Endothelial cell (in vitro differentiated cells): ENCODE results near the gene UTP20. TPM values are rescaled to one million over a fixed set of nuclear protein-coding genes. Genes with fewer than 3 reads are reported as not detected.

Experiments used
- DNase-seq: peaks from one replicate; pipeline ENCODE4 v3.0.0; 2021; ENCODE audit warnings: low spot score
- H3K27ac Mint-ChIP-seq: one replicate; pipeline ENCODE4 v1.8.0; 2021; ENCODE audit warnings: mixed read lengths, inconsistent platforms; ENCODE audit not compliant: unreplicated experiment
- H3K27me3 Mint-ChIP-seq: one replicate; pipeline ENCODE4 v1.8.0; 2021; ENCODE audit warnings: mild to moderate bottlenecking, moderate library complexity, mixed read lengths, inconsistent platforms; ENCODE audit not compliant: unreplicated experiment
- H3K36me3 Mint-ChIP-seq: one replicate; pipeline ENCODE4 v1.8.0; 2021; ENCODE audit warnings: mild to moderate bottlenecking, low read depth, mixed read lengths, inconsistent platforms; ENCODE audit not compliant: unreplicated experiment
- H3K4me1 Mint-ChIP-seq: one replicate; pipeline ENCODE4 v1.8.0; 2021; ENCODE audit warnings: mild to moderate bottlenecking, mixed read lengths, inconsistent platforms; ENCODE audit not compliant: unreplicated experiment
- H3K4me3 Mint-ChIP-seq: one replicate; pipeline ENCODE4 v1.8.0; 2021; ENCODE audit warnings: mild to moderate bottlenecking, mixed read lengths, inconsistent platforms; ENCODE audit not compliant: unreplicated experiment
- H3K9me3 Mint-ChIP-seq: one replicate; pipeline ENCODE4 v1.8.0; 2021; ENCODE audit warnings: mixed read lengths, inconsistent platforms; ENCODE audit not compliant: unreplicated experiment
- CTCF ChIP-seq: fragments of 200-600 bp; sonication (generic); IDR thresholded peaks from one replicate; pipeline ENCODE4 v1.5.0; 2021; ENCODE audit warnings: antibody characterized with exemption; ENCODE audit not compliant: unreplicated experiment
- total RNA-seq: library from RNA; stranded (reverse); fragmentation: NEBNext Ultra II Directional; extraction: Animal tissue kit (Norgen Biotek cat#: 25700); gene quantifications from one replicate; pipeline ENCODE4 v1.2.1, GENCODE V29; 2021; ENCODE audit not compliant: unreplicated experiment

Gene UTP20
- total RNA-seq, 1 donor from 2014 or later, result 12.3 TPM

DNA sequence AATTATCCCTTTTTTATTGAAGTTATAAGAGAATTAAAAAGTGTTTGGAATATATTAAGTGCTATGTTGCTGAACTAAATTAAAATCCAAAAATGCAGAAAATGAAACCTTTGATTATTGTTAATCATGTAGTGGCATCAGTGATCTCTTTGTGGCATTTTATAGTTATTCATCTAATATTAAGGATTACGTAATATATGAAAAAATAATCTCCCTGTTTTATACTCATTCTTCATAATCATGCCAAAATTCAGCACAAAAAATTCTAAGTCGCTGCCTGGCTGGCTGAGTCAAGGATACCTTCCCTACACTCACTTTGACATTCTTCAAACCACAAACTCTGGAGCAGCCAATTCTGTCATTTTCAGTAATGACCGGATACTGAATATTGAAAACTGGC, 64.0 kb downstream of the UTP20 start:
- Mint-ChIP-seq H3K4me1 (no peaks in the 10 kb centered on the region), H3K27ac (no peak overlapping the region), H3K36me3 (peaks cover 6% of the 10 kb centered on the region), H3K9me3 (no peaks in the 10 kb centered on the region), H3K27me3 (no peaks in the 10 kb centered on the region), H3K4me3 (no peak overlapping the region)
- no peak for DNase-seq
- TF ChIP-seq CTCF, result no peak

DNA sequence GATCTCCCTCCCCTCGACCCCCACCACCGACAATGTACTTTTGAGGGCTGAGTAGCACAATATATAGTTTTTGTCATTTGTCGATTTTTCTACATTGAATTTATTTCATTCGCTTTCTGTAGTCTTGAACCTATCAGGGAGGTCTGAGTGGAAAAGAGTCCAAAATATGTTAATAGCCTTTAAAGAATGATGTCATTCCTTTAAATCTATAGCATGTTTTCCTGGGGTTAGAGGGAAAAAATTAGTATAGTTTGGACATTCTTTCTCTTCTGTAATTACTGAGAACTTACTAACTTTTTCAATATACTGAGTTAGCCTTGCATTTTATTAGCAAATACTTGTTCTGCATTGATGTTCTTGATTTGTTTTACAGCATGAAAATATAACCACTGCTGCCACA, 71.8 kb downstream of the UTP20 start:
- Mint-ChIP-seq H3K36me3 (peaks cover 25% of the 10 kb centered on the region), H3K9me3 (no peaks in the 10 kb centered on the region), H3K27me3 (no peaks in the 10 kb centered on the region), H3K4me1 (no peaks in the 10 kb centered on the region), H3K27ac (no peak overlapping the region), H3K4me3 (no peak overlapping the region)
- no peak for DNase-seq
- no peak for TF ChIP-seq CTCF

DNA sequence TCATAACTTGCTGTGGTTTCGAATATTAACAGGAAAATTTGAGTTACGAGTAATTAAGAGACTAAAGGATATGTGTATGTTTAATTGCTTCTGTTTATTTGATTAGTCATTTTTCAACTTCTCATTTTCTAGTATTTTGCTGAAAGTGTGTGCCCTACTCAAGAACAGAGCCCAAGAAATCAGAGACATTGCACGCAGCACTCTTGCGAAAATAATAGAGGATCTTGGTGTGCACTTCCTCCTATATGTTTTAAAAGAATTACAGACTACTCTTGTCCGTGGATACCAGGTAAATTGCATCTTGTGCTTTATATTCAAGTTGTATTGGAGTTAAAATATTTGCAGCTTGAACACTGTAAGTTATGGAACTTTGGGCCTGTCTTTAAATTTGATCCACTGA, 76.9 kb downstream of the UTP20 start:
- H3K27ac Mint-ChIP-seq, result no peak overlapping the region
- H3K4me1 Mint-ChIP-seq, result no peaks in the 10 kb centered on the region
- H3K4me3 Mint-ChIP-seq, result no peak overlapping the region
- H3K27me3 Mint-ChIP-seq, result no peaks in the 10 kb centered on the region
- peaks cover 12% of the 10 kb centered on the region for H3K36me3 Mint-ChIP-seq
- no peaks in the 10 kb centered on the region for H3K9me3 Mint-ChIP-seq
- no peak for TF ChIP-seq CTCF
- DNase-seq, result no peak

GRCh38 chr12:101361455-101361854, 81.5 kb downstream of the UTP20 start:
- Mint-ChIP-seq H3K9me3 (no peaks in the 10 kb centered on the region), H3K4me3 (no peak overlapping the region), H3K36me3 (peaks cover 21% of the 10 kb centered on the region), H3K4me1 (no peaks in the 10 kb centered on the region), H3K27ac (no peak overlapping the region), H3K27me3 (no peaks in the 10 kb centered on the region)
- TF ChIP-seq CTCF, result no peak
- no peak for DNase-seq

- H3K27ac Mint-ChIP-seq, result no peak overlapping the region
These were observed 88.1 kb downstream of the UTP20 start for GRCh38 chr12:101368016-101368415.

More at GRCh38 chr12:101368016-101368415, 88.1 kb downstream of the UTP20 start:
- peaks cover 5% of the 10 kb centered on the region for H3K27me3 Mint-ChIP-seq
- no peak overlapping the region for H3K4me3 Mint-ChIP-seq
- no peaks in the 10 kb centered on the region for H3K4me1 Mint-ChIP-seq
- DNase-seq, result no peak
- TF ChIP-seq CTCF, result no peak
- H3K36me3 Mint-ChIP-seq, result peaks cover 37% of the 10 kb centered on the region
- H3K9me3 Mint-ChIP-seq, result no peaks in the 10 kb centered on the region
